ENCODE measurements around the gene CD82. TPM values are rescaled to one million over a fixed set of nuclear protein-coding genes. Genes with fewer than 3 reads are reported as not detected.
A peak's percentile ranks its signal among the peaks of the same experiment; 100 is the strongest.

The CD82 gene
- total and polyA plus RNA-seq, 2 donors (not counting 1 experiment from before 2014, with no cell fraction given), result 192 to 438 TPM

- ATAC-seq (ENCODE audit: low read depth) (no peak), DNase-seq (no peak)
- H3K9ac ChIP-seq (ENCODE audit: low read length), result no peak overlapping the region
- H3K27ac ChIP-seq (ENCODE audit: low read length in 2 of 2), result no peak overlapping the region
- TF ChIP-seq EZH2 (IDR thresholded peaks at IDR 0.05; ENCODE audit: borderline replicate concordance, insufficient read depth, low read depth, low read length, poor library complexity, severe bottlenecking), result no peak
- no peak for TF ChIP-seq CTCF (IDR thresholded peaks at IDR 0.05)
- H3K4me3 ChIP-seq (ENCODE audit: control extremely low read depth in 1 of 5, extremely low read depth in 1 of 5, insufficient read depth in 1 of 5, low read depth in 2 of 5, low read length in 4 of 5), result no peak overlapping the region
- no peaks in the 10 kb centered on the region for H4K20me1 ChIP-seq (ENCODE audit: control insufficient read depth, insufficient read depth, low read length, poor library complexity, severe bottlenecking)
- H3K27me3 ChIP-seq (replicated peaks in 1 of 4; ENCODE audit: control extremely low read depth in 1 of 4, control insufficient read depth in 3 of 4, insufficient read depth in 4 of 4, low read length in 3 of 4), result peaks cover 0 to 8% (median 0%) of the 10 kb centered on the region in 4 experiments
- H3K9me3 ChIP-seq (ENCODE audit: control extremely low read depth in 1 of 3, control insufficient read depth in 2 of 3, insufficient read depth in 1 of 3, low read length in 2 of 3), result peaks cover 4 to 17% (median 6%) of the 10 kb centered on the region in 3 donors
- ChIA-PET CTCF (no interaction called here), POLR2A (no interaction called here)
- H3K36me3 ChIP-seq (replicated peaks in 1 of 2; ENCODE audit: control extremely low read depth in 1 of 2, control insufficient read depth in 1 of 2, extremely low read depth in 1 of 2, insufficient read depth in 2 of 2, low read length in 1 of 2), result no peaks in the 10 kb centered on the region
- Mint-ChIP-seq H3K4me1 (peaks cover 17% of the 10 kb centered on the region), H3K4me3 (no peak overlapping the region), H3K9me3 (ENCODE audit: insufficient read depth) (peaks cover 8% of the 10 kb centered on the region), H3K27me3 (peaks cover 33% of the 10 kb centered on the region), H3K27ac (no peak overlapping the region)
- H2AFZ ChIP-seq (ENCODE audit: insufficient read depth, low read depth, low read length, poor library complexity, severe bottlenecking), result no peak overlapping the region
- H3K79me2 ChIP-seq (ENCODE audit: control insufficient read depth, insufficient read depth, low read length), result no peaks in the 10 kb centered on the region
- H3K4me2 ChIP-seq (replicated peaks; ENCODE audit: low read depth, low read length, poor library complexity, severe bottlenecking), result no peak overlapping the region
- intact Hi-C loops (cut with micrococcal nuclease), result no loop called here
- no CpG with 5 or more reads among the region's 1 CpG for WGBS (ENCODE audit: insufficient coverage)
- H3K4me1 ChIP-seq (ENCODE audit: control insufficient read depth in 2 of 2, insufficient read depth in 2 of 2, low read length in 2 of 2), result peaks cover 10% of the 10 kb centered on the region in 2 donors
Measured at GRCh38 chr11:44648109-44648508, 82.6 kb downstream of the CD82 start.

DNA sequence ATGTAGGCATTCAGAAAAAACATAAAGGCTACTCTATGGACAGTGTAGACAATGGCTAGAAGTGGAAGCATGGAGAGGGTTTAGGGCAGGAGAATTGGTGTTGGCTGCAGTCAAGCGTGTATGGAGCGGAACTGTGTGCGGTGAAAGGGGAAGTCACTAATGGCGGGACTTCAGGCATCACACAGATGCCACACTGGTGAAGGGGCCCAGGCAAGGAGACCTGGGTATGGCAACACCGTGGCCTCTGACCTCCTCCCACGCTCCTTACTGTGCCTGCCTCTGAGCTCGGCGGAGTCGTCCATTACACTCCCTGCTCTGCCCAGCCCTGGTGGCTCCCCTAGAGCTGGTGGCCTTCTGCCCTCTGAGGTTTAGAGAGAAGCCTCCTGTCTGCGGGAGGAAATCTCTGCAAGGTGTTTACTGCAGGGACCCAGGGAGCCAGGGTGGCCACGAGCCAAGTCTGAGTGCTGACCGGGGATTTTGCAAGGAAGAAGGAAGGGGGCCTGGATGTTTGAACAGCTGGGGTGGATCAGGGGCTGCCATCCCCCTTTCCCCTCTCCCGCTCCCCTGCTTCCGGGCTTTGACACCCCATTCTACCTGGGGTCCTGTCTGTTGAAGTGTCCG is 86.2 kb downstream of the CD82 start:
- 18% methylated on average over 10 of the region's 15 CpGs for WGBS (ENCODE audit: insufficient coverage)
- Mint-ChIP-seq H3K27ac (no peak overlapping the region), H3K9me3 (ENCODE audit: insufficient read depth) (peaks cover 3% of the 10 kb centered on the region), H3K27me3 (peaks cover 30% of the 10 kb centered on the region), H3K4me1 (peaks cover 17% of the 10 kb centered on the region), H3K4me3 (no peak overlapping the region)
- no peak overlapping the region for H3K27ac ChIP-seq (ENCODE audit: low read length in 2 of 2)
- H3K79me2 ChIP-seq (ENCODE audit: control insufficient read depth, insufficient read depth, low read length), result no peaks in the 10 kb centered on the region
- DNase-seq (peak; percentile 53), ATAC-seq (ENCODE audit: low read depth) (peak; percentile 87)
- H4K20me1 ChIP-seq (ENCODE audit: control insufficient read depth, insufficient read depth, low read length, poor library complexity, severe bottlenecking), result no peaks in the 10 kb centered on the region
- intact Hi-C loops (cut with micrococcal nuclease), result no loop called here
- ChIA-PET CTCF (no interaction called here), POLR2A (no interaction called here)
- no peaks in the 10 kb centered on the region for H3K36me3 ChIP-seq (replicated peaks in 1 of 2; ENCODE audit: control extremely low read depth in 1 of 2, control insufficient read depth in 1 of 2, extremely low read depth in 1 of 2, insufficient read depth in 2 of 2, low read length in 1 of 2)
- peaks cover 10% of the 10 kb centered on the region in 2 donors for H3K4me1 ChIP-seq (ENCODE audit: control insufficient read depth in 2 of 2, insufficient read depth in 2 of 2, low read length in 2 of 2)
- H3K4me3 ChIP-seq (ENCODE audit: control extremely low read depth in 1 of 5, extremely low read depth in 1 of 5, insufficient read depth in 1 of 5, low read depth in 2 of 5, low read length in 4 of 5), result no peak overlapping the region
- H3K9ac ChIP-seq (ENCODE audit: low read length), result no peak overlapping the region
- peaks cover 0 to 13% (median 0%) of the 10 kb centered on the region in 4 experiments for H3K27me3 ChIP-seq (replicated peaks in 1 of 4; ENCODE audit: control extremely low read depth in 1 of 4, control insufficient read depth in 3 of 4, insufficient read depth in 4 of 4, low read length in 3 of 4)
- TF ChIP-seq EZH2 (IDR thresholded peaks at IDR 0.05; ENCODE audit: borderline replicate concordance, insufficient read depth, low read depth, low read length, poor library complexity, severe bottlenecking), result no peak
- no peak for TF ChIP-seq CTCF (IDR thresholded peaks at IDR 0.05)
- peaks cover 0 to 6% (median 2%) of the 10 kb centered on the region in 3 donors for H3K9me3 ChIP-seq (ENCODE audit: control extremely low read depth in 1 of 3, control insufficient read depth in 2 of 3, insufficient read depth in 1 of 3, low read length in 2 of 3)
- H3K4me2 ChIP-seq (replicated peaks; ENCODE audit: low read depth, low read length, poor library complexity, severe bottlenecking), result peak overlapping the region; percentile 55
- H2AFZ ChIP-seq (ENCODE audit: insufficient read depth, low read depth, low read length, poor library complexity, severe bottlenecking), result peak overlapping the region; percentile 52
